Measurements from ENCODE around the gene B3GALT2. TPM values are rescaled to one million over a fixed set of nuclear protein-coding genes. Genes with fewer than 3 reads are reported as not detected.

Gene B3GALT2
- total and polyA plus RNA-seq, 2 of the 4 experiments (the other 2 are of a cell fraction): 1.8 to 4.5 TPM

DNA sequence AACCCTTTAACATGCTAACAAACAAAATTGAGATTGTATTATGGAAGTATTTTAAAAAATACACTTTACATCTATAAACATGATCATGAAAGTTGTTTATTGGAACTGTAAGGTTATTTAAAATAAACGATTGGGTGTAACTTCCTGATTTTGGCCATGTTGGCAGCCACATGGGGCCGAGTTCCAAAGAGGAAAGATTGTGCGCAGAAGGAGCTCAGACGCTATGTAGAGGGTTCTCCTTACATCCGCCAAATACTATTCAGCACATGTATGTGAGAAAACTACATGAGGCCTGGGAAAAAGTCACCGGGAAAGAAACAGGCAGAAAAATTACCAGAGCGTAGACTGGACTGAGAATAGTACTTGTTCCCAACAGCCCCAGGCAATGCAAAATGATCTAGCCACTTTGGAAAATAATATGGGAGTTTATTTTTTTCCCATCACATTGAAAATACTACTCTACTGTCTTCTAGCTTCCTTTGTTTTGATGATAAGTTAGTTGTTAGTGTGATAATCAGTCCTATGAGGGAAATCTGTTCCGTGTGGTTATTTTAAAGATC is 35.7 kb upstream of the B3GALT2 start (continued):
- no peak for TF ChIP-seq RAD21 (IDR thresholded peaks at IDR 0.05; ENCODE audit: low read length)

DNA sequence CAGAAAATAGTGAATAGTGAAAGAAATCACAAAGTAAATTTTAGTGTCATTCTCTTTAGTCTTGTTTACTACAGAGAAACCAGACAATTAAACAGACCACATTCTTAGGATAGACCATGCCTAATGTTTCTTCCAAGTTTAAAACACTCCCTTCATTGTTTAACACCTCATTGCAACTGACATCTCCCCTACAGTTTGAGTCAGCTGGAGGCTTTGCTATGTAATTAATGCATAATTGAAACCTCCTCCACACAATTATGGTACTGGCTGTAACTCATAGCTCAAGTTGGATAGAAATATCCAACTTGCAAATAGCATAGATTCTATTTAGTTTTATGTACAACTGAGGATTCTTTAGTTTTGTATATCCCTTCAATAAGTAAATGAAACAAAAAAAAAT is 35.2 kb upstream of the B3GALT2 start:
- TF ChIP-seq RCOR1 (IDR thresholded peaks at IDR 0.05; ENCODE audit: insufficient replicate concordance, low read length) (no peak), CEBPB (IDR thresholded peaks at IDR 0.05; ENCODE audit: low read depth, low read length) (no peak), ELK1 (IDR thresholded peaks at IDR 0.05; ENCODE audit: borderline replicate concordance, low read depth, low read length) (no peak), SMC3 (IDR thresholded peaks at IDR 0.05; ENCODE audit: low read depth, low read length) (no peak), CHD1 (IDR thresholded peaks at IDR 0.05; ENCODE audit: low read depth, low read length) (no peak), MAFK (IDR thresholded peaks at IDR 0.05; ENCODE audit: low read depth, low read length) (no peak), MAZ (IDR thresholded peaks at IDR 0.05; ENCODE audit: borderline replicate concordance, low read depth, low read length) (no peak)

More for the DNA sequence above, 35.2 kb upstream of the B3GALT2 start:
- Histone ChIP-seq H3K27ac (ENCODE audit: insufficient read depth, low read length) (no peak overlapping the region), H4K91ac (ENCODE audit: insufficient read depth, low read depth, low read length) (no peak overlapping the region), H3K23ac (ENCODE audit: low read depth, low read length) (peak overlapping the region; percentile 68; the same call in 1 of the 2 replicates), H3K4ac (ENCODE audit: low read depth, low read length) (no peak overlapping the region), H3K9me3 (ENCODE audit: control insufficient read depth, insufficient read depth, low read length) (no peaks in the 10 kb centered on the region), H2BK120ac (ENCODE audit: low read depth, low read length) (no peak overlapping the region), H2AK9ac (replicated peaks; ENCODE audit: low read depth, low read length, poor library complexity) (no peak overlapping the region), H3K4me3 (ENCODE audit: insufficient read depth, low read depth, low read length) (no peak overlapping the region), H2BK20ac (ENCODE audit: low read depth, low read length) (no peak overlapping the region), H4K20me1 (ENCODE audit: insufficient read depth, low read length) (no peaks in the 10 kb centered on the region), H2BK15ac (ENCODE audit: low read depth, low read length) (no peak overlapping the region), H3K9me1 (ENCODE audit: insufficient read depth, low read length) (no peaks in the 10 kb centered on the region), H3K36me3 (ENCODE audit: control insufficient read depth, insufficient read depth, low read length) (peaks cover 8% of the 10 kb centered on the region), H3K9ac (ENCODE audit: low read depth, low read length) (no peak overlapping the region), H3K14ac (replicated peaks; ENCODE audit: low read depth, low read length) (no peak overlapping the region), H3K18ac (ENCODE audit: low read depth, low read length) (no peak overlapping the region), H2AK5ac (ENCODE audit: low read depth, low read length) (no peak overlapping the region), H4K5ac (ENCODE audit: low read depth, low read length) (no peak overlapping the region), H2BK5ac (ENCODE audit: low read depth, low read length, poor library complexity, severe bottlenecking) (peak overlapping the region; percentile 79), H3K27me3 (ENCODE audit: control insufficient read depth, insufficient read depth, low read length) (no peaks in the 10 kb centered on the region), H3K79me1 (ENCODE audit: low read depth in 1 of 2, low read length in 2 of 2) (peaks cover 18 to 36% of the 10 kb centered on the region in 2 experiments), H4K8ac (ENCODE audit: low read depth in 2 of 2, low read length in 2 of 2) (no peak overlapping the region), H3K56ac (ENCODE audit: extremely low read depth, insufficient read depth, low read length) (no peak overlapping the region), H3K4me2 (ENCODE audit: low read depth, low read length) (no peak overlapping the region; the same call in 1 of the 2 replicates), H2AFZ (replicated peaks; ENCODE audit: low read length, poor library complexity) (no peak overlapping the region), H3K4me1 (ENCODE audit: control insufficient read depth, insufficient read depth, low read length) (peaks cover 5% of the 10 kb centered on the region)
- ChIA-PET CTCF (interaction anchor here (1.2 kb wide), 1 partner anchor 9 kb away, joined by 3 read pairs; no protein-coding TSS in a partner anchor), POLR2A (ENCODE audit: unreplicated experiment) (no interaction called here)
- peak; percentile 61 for ATAC-seq (ENCODE audit: low read depth)
- dilution Hi-C loops (cut with HindIII; ENCODE audit: low sequenced_read_pairs, unreplicated experiment) (no loop called here), in situ Hi-C loops (cut with MboI; ENCODE audit: low sequenced_read_pairs) (no loop called here), intact Hi-C loops (cut with micrococcal nuclease) (loop anchor here (5.0 kb wide), 1 partner anchor 36 kb away; no protein-coding TSS in a partner anchor)
- no peak for DNase-seq
- no TSS peak for BruUV-seq (replicated peaks)
